HCT116 (cell line): Measurements from ENCODE around the gene ZNF569. TPM values are rescaled to one million over a fixed set of nuclear protein-coding genes. Genes with fewer than 3 reads are reported as not detected.

Experiments used
- ATAC-seq: fragments of 200-7000 bp; cut with Tn5 transposase; 2 replicates; pipeline ENCODE4 v1.9.1; 2020; ENCODE audit warnings: mild to moderate bottlenecking, moderate library complexity
- BruUV-seq: library from RNA; stranded (reverse); fragments of 400-500 nt; replicated peaks from 2 replicates; lab custom pipeline; 2021; lab: Mats Ljungman, UMichigan
- CTCF ChIA-PET: fragments of 300-600 bp; sonication (Branson Sonifier 250); formaldehyde crosslinking; loops from one replicate; lab custom pipeline; 2021; ENCODE audit warnings: antibody characterized with exemption; lab: Charles Lee
- POLR2A ChIA-PET: fragments of 300-600, 350-600 bp; sonication (Branson Sonifier 250); formaldehyde crosslinking; loops from one replicate; lab custom pipeline; 2021; ENCODE audit warnings: antibody characterized with exemption; lab: Charles Lee
- RAD21 ChIA-PET, 2 experiments: fragments of 300-600 bp; sonication (Branson Sonifier 250); formaldehyde crosslinking; loops; one replicate each; lab custom pipeline; 2023; ENCODE audit warnings: low total read pairs in 2 of 2; ENCODE audit not compliant: uncharacterized antibody in 2 of 2, unreplicated experiment in 2 of 2, low non-redundant PET in 1 of 2; lab: Charles Lee
- DNase-seq: peaks from one replicate; pipeline ENCODE4 v3.0.0-alpha.2; 2010; ENCODE audit warnings: low read depth, low spot score
- H2AFZ ChIP-seq: fragments of 200-600 bp; shearing (Covaris generic), sonication (generic); 2 replicates; pipeline ENCODE4 v1.6.1; 2017; ENCODE audit warnings: low read depth, mixed run types, mixed read lengths, antibody characterized with exemption, low read length; ENCODE audit not compliant: poor library complexity, severe bottlenecking
- H3K27ac ChIP-seq: 2 replicates; pipeline ENCODE4 v1.5.1; 2012; ENCODE audit warnings: low read depth, low read length
- H3K27me3 ChIP-seq: fragments of 200-600 bp; sonication (generic); 2 replicates; pipeline ENCODE4 v1.6.1; 2016; ENCODE audit warnings: mixed run types, low read length, mixed read lengths; ENCODE audit not compliant: insufficient read depth
- H3K36me3 ChIP-seq, 2 experiments: fragments of 200-500 bp in 1 of 2; fragments of 200-600 bp in 1 of 2; sonication (Bioruptor generic) in 1 of 2; sonication (generic) in 1 of 2; 2 replicates each; pipeline versions ENCODE4 v1.5.1 to v1.6.1; 2014 to 2016; ENCODE audit warnings: low read length in 2 of 2, inconsistent platforms in 1 of 2, mixed read lengths in 1 of 2, mixed run types in 1 of 2; ENCODE audit not compliant: insufficient read depth in 2 of 2, control insufficient read depth in 1 of 2
- H3K4me1 ChIP-seq, 2 experiments: fragments of 200-600 bp in 1 of 2; sonication (generic) in 1 of 2; 2 replicates each; pipeline versions ENCODE4 v1.5.1 to v1.6.1; 2012 to 2017; ENCODE audit warnings: low read length in 2 of 2, inconsistent platforms in 1 of 2, mild to moderate bottlenecking in 1 of 2, mixed read lengths in 1 of 2, mixed run types in 1 of 2, moderate library complexity in 1 of 2; ENCODE audit not compliant: insufficient read depth in 2 of 2, control insufficient read depth in 1 of 2
- H3K4me2 ChIP-seq: fragments of 200-600 bp; sonication (generic); 2 replicates; pipeline ENCODE4 v1.6.1; 2017; ENCODE audit warnings: mixed run types, low read length, mixed read lengths
- H3K4me3 ChIP-seq, 2 experiments: fragments of 200-600 bp in 1 of 2; sonication (generic) in 1 of 2; replicated peaks in 1 of 2; 2 replicates each; pipeline ENCODE4 v1.5.1; 2011 to 2016; ENCODE audit warnings: low read length in 2 of 2, control low read depth in 1 of 2, low read depth in 1 of 2, mild to moderate bottlenecking in 1 of 2, mixed read lengths in 1 of 2, mixed run types in 1 of 2
- H3K79me2 ChIP-seq: fragments of 200-600 bp; sonication (generic); 2 replicates; pipeline ENCODE4 v1.6.1; 2017; ENCODE audit warnings: mild to moderate bottlenecking, mixed run types, low read length, moderate library complexity, mixed read lengths; ENCODE audit not compliant: insufficient read depth
- H3K9ac ChIP-seq: fragments of 200-600 bp; sonication (generic); 2 replicates; pipeline ENCODE4 v1.6.1; 2016; ENCODE audit warnings: low read length, mixed read lengths
- H3K9me2 ChIP-seq: fragments of 200-600 bp; sonication (generic), shearing (Covaris generic); 2 replicates; pipeline ENCODE4 v1.6.1; 2017; ENCODE audit warnings: mixed run types, mild to moderate bottlenecking, moderate library complexity; ENCODE audit not compliant: insufficient read depth
- H3K9me3 ChIP-seq, 2 experiments: fragments of 200-500 bp in 1 of 2; fragments of 200-600 bp in 1 of 2; sonication (Bioruptor generic) in 1 of 2; sonication (generic) in 1 of 2; 2 replicates each; pipeline ENCODE4 v1.6.1; 2014 to 2017; ENCODE audit warnings: low read length in 2 of 2, mixed read lengths in 2 of 2, inconsistent platforms in 1 of 2, low read depth in 1 of 2, mild to moderate bottlenecking in 1 of 2, mixed run types in 1 of 2, moderate library complexity in 1 of 2; ENCODE audit not compliant: control insufficient read depth in 1 of 2, insufficient read depth in 1 of 2
- H4K20me1 ChIP-seq: fragments of 200-600 bp; sonication (generic), shearing (Covaris generic); 2 replicates; pipeline ENCODE4 v1.6.1; 2017; ENCODE audit warnings: mixed run types, mild to moderate bottlenecking, moderate library complexity; ENCODE audit not compliant: insufficient read depth
- CEBPB ChIP-seq: IDR thresholded peaks from 2 replicates; pipeline ENCODE4 v1.6.1; 2012; ENCODE audit warnings: low read depth
- EGR1 ChIP-seq: IDR thresholded peaks from 2 replicates; pipeline ENCODE4 v1.6.1; 2012; ENCODE audit warnings: low read depth
- EZH2 ChIP-seq: fragments of 200-600 bp; sonication (generic); IDR thresholded peaks from 2 replicates; pipeline ENCODE4 v1.6.1; 2017; ENCODE audit warnings: antibody characterized with exemption, mixed run types
- RAD21 ChIP-seq: IDR thresholded peaks from 2 replicates; pipeline ENCODE4 v1.6.1; 2012; ENCODE audit warnings: low read depth, mild to moderate bottlenecking
- SIN3A ChIP-seq: IDR thresholded peaks from 2 replicates; pipeline ENCODE4 v1.6.1; 2012; ENCODE audit warnings: low read depth
- SRF ChIP-seq: IDR thresholded peaks from 2 replicates; pipeline ENCODE4 v1.6.1; 2012; ENCODE audit warnings: low read depth
- YY1 ChIP-seq: IDR thresholded peaks from 2 replicates; pipeline ENCODE4 v1.6.1; 2011; ENCODE audit warnings: low read length, low read depth, moderate library complexity, mild to moderate bottlenecking; ENCODE audit not compliant: insufficient replicate concordance; ENCODE audit errors: extremely low read depth
- ZFX ChIP-seq: fragments of 450-650 bp; IDR thresholded peaks from 2 replicates; pipeline ENCODE4 v1.6.1; 2017
- intact Hi-C: fragments of 100-400 bp; cut with micrococcal nuclease; formaldehyde crosslinking; loops from 2 replicates; pipeline ENCODE4 v1.10.0; 2022
- total RNA-seq: library from RNA; stranded (reverse); gene quantifications from one replicate; pipeline ENCODE4 v1.2.1, GENCODE V29; 2021; ENCODE audit not compliant: unreplicated experiment
- TF ChIP-seq, protein P1 (sequence below): IDR thresholded peaks from 2 replicates; pipeline ENCODE4 v1.6.1; 2012
- TF ChIP-seq, protein P2 (sequence below): IDR thresholded peaks from 2 replicates; pipeline ENCODE4 v1.6.1; 2011; ENCODE audit warnings: mild to moderate bottlenecking, low read length, moderate library complexity; ENCODE audit not compliant: insufficient replicate concordance; ENCODE audit errors: extremely low read depth
- TF ChIP-seq, protein P3 (sequence below): IDR thresholded peaks from 2 replicates; pipeline ENCODE4 v1.6.1; 2012; ENCODE audit warnings: low read depth
- TF ChIP-seq, protein P4 (sequence below): IDR thresholded peaks from 2 replicates; pipeline ENCODE4 v1.6.1; 2012

ZNF569 gene
- total RNA-seq, 1 experiment from 2014 or later = not detected

DNA sequence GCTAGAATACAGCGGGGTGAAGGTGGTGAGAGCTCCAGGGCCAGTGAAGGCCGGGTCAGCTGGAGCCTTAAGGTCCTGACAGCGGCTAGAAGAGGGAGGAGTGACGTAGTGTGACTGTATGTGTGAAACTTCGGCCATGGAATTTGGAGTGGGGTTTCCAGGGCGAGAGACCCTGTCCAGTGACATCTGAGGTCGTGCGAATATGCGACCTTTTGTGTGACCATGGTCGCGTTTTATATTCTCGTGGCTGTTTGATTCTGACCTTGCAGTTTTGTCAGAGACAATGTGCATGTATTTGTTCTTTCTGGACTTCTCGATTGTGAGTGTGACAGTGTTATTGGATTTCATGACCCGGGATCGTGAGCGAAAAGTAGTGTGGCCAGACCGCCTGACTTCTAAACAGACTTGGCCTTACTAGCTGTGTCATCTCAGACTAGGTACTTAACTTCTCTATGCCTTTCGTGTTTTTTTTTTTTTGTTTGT lies 405 bp upstream of the ZNF569 start:
- no peak overlapping the region for H3K9ac ChIP-seq
- no peak overlapping the region for H2AFZ ChIP-seq
- no peaks in the 10 kb centered on the region for H3K9me2 ChIP-seq
- intact Hi-C loops = no loop called here
- CTCF ChIA-PET = no interaction called here
- POLR2A ChIA-PET = no interaction called here
- H3K27ac ChIP-seq = no peak overlapping the region
- H3K79me2 ChIP-seq = no peaks in the 10 kb centered on the region
- no peak overlapping the region for H3K4me3 ChIP-seq
- no peak overlapping the region for H3K4me2 ChIP-seq
- ATAC-seq (no peak), DNase-seq (no peak)
- TF ChIP-seq ZFX (no peak), YY1 (no peak), CEBPB (no peak), EGR1 (no peak), SRF (no peak), SIN3A (no peak), RAD21 (no peak), EZH2 (no peak)
- TF ChIP-seq, protein P1, sequence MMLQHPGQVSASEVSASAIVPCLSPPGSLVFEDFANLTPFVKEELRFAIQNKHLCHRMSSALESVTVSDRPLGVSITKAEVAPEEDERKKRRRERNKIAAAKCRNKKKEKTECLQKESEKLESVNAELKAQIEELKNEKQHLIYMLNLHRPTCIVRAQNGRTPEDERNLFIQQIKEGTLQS = no peak
- TF ChIP-seq, protein P2, sequence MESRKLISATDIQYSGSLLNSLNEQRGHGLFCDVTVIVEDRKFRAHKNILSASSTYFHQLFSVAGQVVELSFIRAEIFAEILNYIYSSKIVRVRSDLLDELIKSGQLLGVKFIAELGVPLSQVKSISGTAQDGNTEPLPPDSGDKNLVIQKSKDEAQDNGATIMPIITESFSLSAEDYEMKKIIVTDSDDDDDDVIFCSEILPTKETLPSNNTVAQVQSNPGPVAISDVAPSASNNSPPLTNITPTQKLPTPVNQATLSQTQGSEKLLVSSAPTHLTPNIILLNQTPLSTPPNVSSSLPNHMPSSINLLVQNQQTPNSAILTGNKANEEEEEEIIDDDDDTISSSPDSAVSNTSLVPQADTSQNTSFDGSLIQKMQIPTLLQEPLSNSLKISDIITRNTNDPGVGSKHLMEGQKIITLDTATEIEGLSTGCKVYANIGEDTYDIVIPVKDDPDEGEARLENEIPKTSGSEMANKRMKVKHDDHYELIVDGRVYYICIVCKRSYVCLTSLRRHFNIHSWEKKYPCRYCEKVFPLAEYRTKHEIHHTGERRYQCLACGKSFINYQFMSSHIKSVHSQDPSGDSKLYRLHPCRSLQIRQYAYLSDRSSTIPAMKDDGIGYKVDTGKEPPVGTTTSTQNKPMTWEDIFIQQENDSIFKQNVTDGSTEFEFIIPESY = no peak
- TF ChIP-seq, protein P3, sequence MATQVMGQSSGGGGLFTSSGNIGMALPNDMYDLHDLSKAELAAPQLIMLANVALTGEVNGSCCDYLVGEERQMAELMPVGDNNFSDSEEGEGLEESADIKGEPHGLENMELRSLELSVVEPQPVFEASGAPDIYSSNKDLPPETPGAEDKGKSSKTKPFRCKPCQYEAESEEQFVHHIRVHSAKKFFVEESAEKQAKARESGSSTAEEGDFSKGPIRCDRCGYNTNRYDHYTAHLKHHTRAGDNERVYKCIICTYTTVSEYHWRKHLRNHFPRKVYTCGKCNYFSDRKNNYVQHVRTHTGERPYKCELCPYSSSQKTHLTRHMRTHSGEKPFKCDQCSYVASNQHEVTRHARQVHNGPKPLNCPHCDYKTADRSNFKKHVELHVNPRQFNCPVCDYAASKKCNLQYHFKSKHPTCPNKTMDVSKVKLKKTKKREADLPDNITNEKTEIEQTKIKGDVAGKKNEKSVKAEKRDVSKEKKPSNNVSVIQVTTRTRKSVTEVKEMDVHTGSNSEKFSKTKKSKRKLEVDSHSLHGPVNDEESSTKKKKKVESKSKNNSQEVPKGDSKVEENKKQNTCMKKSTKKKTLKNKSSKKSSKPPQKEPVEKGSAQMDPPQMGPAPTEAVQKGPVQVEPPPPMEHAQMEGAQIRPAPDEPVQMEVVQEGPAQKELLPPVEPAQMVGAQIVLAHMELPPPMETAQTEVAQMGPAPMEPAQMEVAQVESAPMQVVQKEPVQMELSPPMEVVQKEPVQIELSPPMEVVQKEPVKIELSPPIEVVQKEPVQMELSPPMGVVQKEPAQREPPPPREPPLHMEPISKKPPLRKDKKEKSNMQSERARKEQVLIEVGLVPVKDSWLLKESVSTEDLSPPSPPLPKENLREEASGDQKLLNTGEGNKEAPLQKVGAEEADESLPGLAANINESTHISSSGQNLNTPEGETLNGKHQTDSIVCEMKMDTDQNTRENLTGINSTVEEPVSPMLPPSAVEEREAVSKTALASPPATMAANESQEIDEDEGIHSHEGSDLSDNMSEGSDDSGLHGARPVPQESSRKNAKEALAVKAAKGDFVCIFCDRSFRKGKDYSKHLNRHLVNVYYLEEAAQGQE = no peak
- TF ChIP-seq, protein P4, sequence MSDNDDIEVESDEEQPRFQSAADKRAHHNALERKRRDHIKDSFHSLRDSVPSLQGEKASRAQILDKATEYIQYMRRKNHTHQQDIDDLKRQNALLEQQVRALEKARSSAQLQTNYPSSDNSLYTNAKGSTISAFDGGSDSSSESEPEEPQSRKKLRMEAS = no peak
- H4K20me1 ChIP-seq = no peaks in the 10 kb centered on the region
- H3K4me1 ChIP-seq = no peaks in the 10 kb centered on the region
- no peaks in the 10 kb centered on the region for H3K36me3 ChIP-seq
- RAD21 ChIA-PET = no interaction called here
- H3K9me3 ChIP-seq = peaks cover 11 to 21% of the 10 kb centered on the region in 2 experiments; a peak in 2 of 4 replicates
- H3K27me3 ChIP-seq = no peaks in the 10 kb centered on the region
- no TSS peak for BruUV-seq
